ENCODE results near the gene CADM1.

CADM1 gene

GRCh38 chr11:115199481-115200069, 304.6 kb downstream of the CADM1 start:
- peak; percentile 45 for DNase-seq

GRCh38 chr11:115198321-115198741, 305.9 kb downstream of the CADM1 start:
- DNase-seq = no peak

GRCh38 chr11:115197433-115197832, 306.8 kb downstream of the CADM1 start:
- peak; percentile 70 for DNase-seq

- DNase-seq = peak; percentile 14
Measured at GRCh38 chr11:115197031-115197430, 307.2 kb downstream of the CADM1 start.

GRCh38 chr11:115194802-115195110, 309.5 kb downstream of the CADM1 start:
- peak; percentile 17 for DNase-seq

- DNase-seq = no peak
Measured at GRCh38 chr11:115193914-115194801, 310.1 kb downstream of the CADM1 start.

- DNase-seq = no peak
Measured at GRCh38 chr11:115191761-115192160, 312.5 kb downstream of the CADM1 start.

GRCh38 chr11:115190196-115190595, 314.0 kb downstream of the CADM1 start:
- DNase-seq = no peak

- no peak for DNase-seq
Measured at GRCh38 chr11:115188898-115189278, 315.3 kb downstream of the CADM1 start.

- no peak for DNase-seq
Measured at GRCh38 chr11:115188188-115188897, 315.9 kb downstream of the CADM1 start.

- no peak for DNase-seq
Measured at GRCh38 chr11:115185931-115186330, 318.3 kb downstream of the CADM1 start.

GRCh38 chr11:115185507-115185906, 318.7 kb downstream of the CADM1 start:
- no peak for DNase-seq

- DNase-seq = no peak
Measured at GRCh38 chr11:115184901-115185300, 319.3 kb downstream of the CADM1 start.

GRCh38 chr11:115183830-115184229, 320.4 kb downstream of the CADM1 start:
- DNase-seq = no peak

- DNase-seq = no peak
Measured at GRCh38 chr11:115183136-115183535, 321.1 kb downstream of the CADM1 start.

- DNase-seq = no peak
Measured at GRCh38 chr11:115182282-115182955, 321.8 kb downstream of the CADM1 start.

GRCh38 chr11:115181538-115181937, 322.7 kb downstream of the CADM1 start:
- no peak for DNase-seq

- DNase-seq = no peak
Measured at GRCh38 chr11:115180272-115180671, 323.9 kb downstream of the CADM1 start.

GRCh38 chr11:115179636-115180035, 324.6 kb downstream of the CADM1 start:
- no peak for DNase-seq

GRCh38 chr11:115178705-115179104, 325.5 kb downstream of the CADM1 start:
- DNase-seq = no peak

GRCh38 chr11:115173136-115173535, 331.1 kb downstream of the CADM1 start:
- no peak for DNase-seq

GRCh38 chr11:115170133-115170815, 333.9 kb downstream of the CADM1 start:
- no peak for DNase-seq

GRCh38 chr11:115169251-115169650, 335.0 kb downstream of the CADM1 start:
- no peak for DNase-seq

Data from NCI-H226 (cell line).